OCI-LY3 (cell line): ENCODE results near the gene SLC25A39.
"Not testable (repeated sequence)": the region's sequence is repeated elsewhere in the genome, so short reads cannot be mapped to it uniquely, and the experiment has no call there.

ENCODE experiments used
- H2AFZ ChIP-seq: fragments of 200-600, 300-600 bp; shearing (Covaris generic); 2 replicates; pipeline ENCODE4 v1.6.0; 2014; ENCODE audit warnings: antibody characterized with exemption, low read depth, low read length
- H3K27ac ChIP-seq: fragments of 200-600, 300-600 bp; sonication (generic); 2 replicates; pipeline ENCODE4 v1.5.1; 2014; ENCODE audit warnings: mild to moderate bottlenecking, low read length, moderate library complexity, mixed read lengths
- H3K27me3 ChIP-seq: fragments of 200-600, 300-600 bp; sonication (generic); 2 replicates; pipeline ENCODE4 v1.6.1; 2014; ENCODE audit warnings: low read depth, low read length, mixed read lengths
- H3K36me3 ChIP-seq: fragments of 200-600, 300-600 bp; sonication (generic); replicated peaks from 2 replicates; pipeline ENCODE3; 2014; ENCODE audit warnings: low read depth, low read length, mixed read lengths
- H3K4me1 ChIP-seq: fragments of 300-600, 200-600 bp; sonication (generic); 2 replicates; pipeline ENCODE4 v1.6.1; 2014; ENCODE audit warnings: low read length, mixed read lengths
- H3K4me2 ChIP-seq: fragments of 200-600, 300-600 bp; sonication (generic); 2 replicates; pipeline ENCODE4 v1.6.1; 2014; ENCODE audit warnings: low read length, mixed read lengths
- H3K4me3 ChIP-seq: fragments of 300-600, 200-600 bp; sonication (generic); 2 replicates; pipeline ENCODE4 v1.5.1; 2014; ENCODE audit warnings: antibody characterized with exemption, mild to moderate bottlenecking, low read length, moderate library complexity
- H3K79me2 ChIP-seq: fragments of 300-600, 200-600 bp; shearing (Covaris generic); 2 replicates; pipeline ENCODE4 v1.6.1; 2014; ENCODE audit warnings: mild to moderate bottlenecking, low read length, mixed read lengths
- H3K9ac ChIP-seq: fragments of 300-600, 200-600 bp; shearing (Covaris generic); 2 replicates; pipeline ENCODE4 v1.6.0; 2014; ENCODE audit warnings: mild to moderate bottlenecking, low read length, moderate library complexity
- H3K9me3 ChIP-seq: fragments of 200-600, 300-600 bp; shearing (Covaris generic); 2 replicates; pipeline ENCODE4 v1.6.1; 2014; ENCODE audit warnings: low read length, mixed read lengths; ENCODE audit not compliant: insufficient read depth
- H4K20me1 ChIP-seq: fragments of 200-600, 300-600 bp; sonication (generic); 2 replicates; pipeline ENCODE4 v1.6.1; 2016; ENCODE audit warnings: low read length, mixed read lengths; ENCODE audit not compliant: insufficient read depth
- CTCF ChIP-seq: fragments of 200-600, 300-600 bp; sonication (generic); IDR thresholded peaks from 2 replicates; pipeline ENCODE4 v1.5.1; 2014; ENCODE audit warnings: antibody characterized with exemption, low read length, low read depth
- EZH2phosphoT487 ChIP-seq: fragments of 200-600 bp; shearing (Covaris generic); IDR thresholded peaks from 2 replicates; pipeline ENCODE4 v1.6.1; 2018; ENCODE audit warnings: antibody characterized with exemption, mixed run types, low read depth

SLC25A39 gene

GRCh38 chr17:44346064-44346844 is 21.6 kb upstream of the SLC25A39 start:
- Histone ChIP-seq H4K20me1 (no peaks in the 10 kb centered on the region), H3K36me3 (peaks cover 26% of the 10 kb centered on the region), H2AFZ (no peak overlapping the region), H3K9me3 (no peaks in the 10 kb centered on the region), H3K4me2 (peak overlapping the region; percentile 99), H3K4me3 (peak overlapping the region; percentile 94), H3K4me1 (peaks cover 50% of the 10 kb centered on the region), H3K9ac (peak overlapping the region; percentile 98), H3K27me3 (no peaks in the 10 kb centered on the region), H3K79me2 (peaks cover 35% of the 10 kb centered on the region), H3K27ac (peak overlapping the region; percentile 96)
- TF ChIP-seq EZH2phosphoT487 (no peak), CTCF (no peak)

GRCh38 chr17:44345454-44346026 is 20.9 kb upstream of the SLC25A39 start:
- Histone ChIP-seq H3K27ac (peak overlapping the region; percentile 96), H3K4me3 (peak overlapping the region; percentile 94), H3K36me3 (peaks cover 22% of the 10 kb centered on the region), H3K27me3 (no peaks in the 10 kb centered on the region), H3K4me2 (peak overlapping the region; percentile 99), H3K9me3 (no peaks in the 10 kb centered on the region), H2AFZ (no peak overlapping the region), H4K20me1 (no peaks in the 10 kb centered on the region), H3K79me2 (peaks cover 35% of the 10 kb centered on the region), H3K4me1 (peaks cover 48% of the 10 kb centered on the region), H3K9ac (peak overlapping the region; percentile 98)
- TF ChIP-seq CTCF: peak; percentile 74
- TF ChIP-seq EZH2phosphoT487: no peak

DNA sequence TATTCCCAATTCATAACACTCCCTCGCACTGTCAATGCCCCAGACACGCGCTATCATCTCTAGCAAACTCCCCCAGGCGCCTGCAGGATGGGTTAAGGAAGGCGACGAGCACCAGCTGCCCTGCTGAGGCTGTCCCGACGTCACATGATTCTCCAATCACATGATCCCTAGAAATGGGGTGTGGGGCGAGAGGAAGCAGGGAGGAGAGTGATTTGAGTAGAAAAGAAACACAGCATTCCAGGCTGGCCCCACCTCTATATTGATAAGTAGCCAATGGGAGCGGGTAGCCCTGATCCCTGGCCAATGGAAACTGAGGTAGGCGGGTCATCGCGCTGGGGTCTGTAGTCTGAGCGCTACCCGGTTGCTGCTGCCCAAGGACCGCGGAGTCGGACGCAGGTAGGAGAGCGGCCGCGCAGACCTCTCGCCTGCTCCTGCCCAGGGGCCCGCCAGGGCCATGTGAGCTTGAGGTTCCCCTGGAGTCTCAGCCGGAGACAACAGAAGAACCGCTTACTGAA is 20.4 kb upstream of the SLC25A39 start, which contains the start of gene GRN:
Gene GRN (plus strand): TSS at position 364 of the 515 bp plus-strand sequence. CDS start 3,863 bp downstream, outside the sequence.
- no peak within 1 kb of the TSS for H2AFZ ChIP-seq
- peak within 1 kb of the TSS; percentile 98 for H3K9ac ChIP-seq
- H3K36me3 ChIP-seq: peaks cover 17% of the 10 kb centered on the region
- H3K4me1 ChIP-seq: peaks cover 43% of the 10 kb centered on the region
- peak within 1 kb of the TSS; percentile 96 for H3K27ac ChIP-seq
- H3K9me3 ChIP-seq: no peaks in the 10 kb centered on the region
- no peaks in the 10 kb centered on the region for H4K20me1 ChIP-seq
- TF ChIP-seq EZH2phosphoT487: no peak
- TF ChIP-seq CTCF: no peak
- H3K79me2 ChIP-seq: peaks cover 34% of the 10 kb centered on the region
- peak within 1 kb of the TSS; percentile 99 for H3K4me2 ChIP-seq
- peak within 1 kb of the TSS; percentile 94 for H3K4me3 ChIP-seq
- no peaks in the 10 kb centered on the region for H3K27me3 ChIP-seq

DNA sequence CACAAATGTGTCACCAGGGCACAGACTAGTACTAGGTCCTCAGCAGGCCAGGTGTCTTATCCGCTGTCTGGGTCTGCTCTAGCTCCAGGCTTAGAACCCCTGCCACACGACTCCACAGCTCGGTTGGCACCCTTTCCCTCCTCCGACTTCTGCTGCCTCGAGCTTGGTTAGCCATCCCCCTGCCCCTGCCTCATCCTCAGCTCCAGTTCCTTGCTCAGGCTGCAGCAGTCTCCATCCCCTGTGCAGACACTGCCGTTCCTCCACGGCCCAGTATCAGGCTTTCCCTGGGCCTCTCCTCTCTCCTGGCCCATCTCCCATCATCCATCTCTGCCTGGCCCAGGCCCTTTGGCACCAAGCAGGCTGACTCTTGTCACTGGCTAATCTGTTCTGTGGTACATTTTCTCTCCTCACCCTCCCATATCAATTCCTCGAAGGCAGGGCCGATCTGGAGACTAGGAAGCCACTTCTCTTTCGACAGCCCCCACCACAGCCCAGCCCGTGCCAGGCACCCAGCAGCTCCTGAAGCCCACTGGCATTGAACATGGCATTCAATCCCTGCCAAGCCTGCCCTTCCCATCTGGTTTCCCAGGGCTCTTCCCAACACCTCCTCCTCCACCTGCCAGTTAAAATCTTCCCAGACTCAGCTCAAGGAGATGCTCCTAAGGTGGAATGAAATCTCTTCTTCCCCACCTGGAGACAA is 19.0 kb upstream of the SLC25A39 start:
- Histone ChIP-seq H3K27ac (no peak overlapping the region), H3K79me2 (peaks cover 21% of the 10 kb centered on the region), H4K20me1 (no peaks in the 10 kb centered on the region), H3K4me3 (no peak overlapping the region), H3K9me3 (no peaks in the 10 kb centered on the region), H2AFZ (no peak overlapping the region), H3K4me2 (no peak overlapping the region), H3K9ac (no peak overlapping the region), H3K36me3 (peaks cover 6% of the 10 kb centered on the region), H3K27me3 (no peaks in the 10 kb centered on the region), H3K4me1 (peaks cover 33% of the 10 kb centered on the region)
- TF ChIP-seq CTCF (no peak), EZH2phosphoT487 (no peak)

DNA sequence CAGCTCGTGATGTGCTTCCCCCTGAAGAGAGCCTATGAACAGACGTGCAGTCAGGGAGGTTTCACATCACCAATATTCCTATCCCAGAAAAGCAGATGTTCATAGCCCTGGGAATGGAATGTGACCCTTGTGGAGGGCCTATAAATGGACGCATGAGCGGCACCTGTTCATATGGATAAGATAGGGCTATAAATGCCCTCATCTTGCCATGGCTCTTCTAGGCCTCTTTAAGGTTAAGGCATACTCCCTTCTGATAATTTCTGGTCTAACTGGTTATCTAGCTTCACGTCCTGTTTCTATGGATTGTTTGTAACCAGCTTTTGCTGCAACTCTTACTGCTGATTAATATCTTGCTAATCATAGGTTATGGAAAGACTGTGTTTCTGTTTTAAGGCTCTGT is 15.9 kb upstream of the SLC25A39 start:
- H3K27ac ChIP-seq, H3K4me2 ChIP-seq, H3K79me2 ChIP-seq, H3K9me3 ChIP-seq, H3K27me3 ChIP-seq, H2AFZ ChIP-seq, H3K4me3 ChIP-seq, H3K36me3 ChIP-seq, H3K9ac ChIP-seq, H4K20me1 ChIP-seq: not testable (repeated sequence)
- peaks cover 20% of the 10 kb centered on the region for H3K4me1 ChIP-seq
